Measurements from ENCODE around the gene MUC6. TPM values are rescaled to one million over a fixed set of nuclear protein-coding genes. Genes with fewer than 3 reads are reported as not detected.

The MUC6 gene
- total and polyA plus RNA-seq, 2 of the 8 experiments (the other 6 are each of a cell fraction or from before 2014, with no cell fraction given) = not detected

- POLR2A ChIA-PET (ENCODE audit: partially characterized antibody) = no interaction called here
- peaks cover 0 to 3% of the 10 kb centered on the region in 2 experiments for H4K20me1 ChIP-seq (replicated peaks in 1 of 2; ENCODE audit: control insufficient read depth in 1 of 2, insufficient read depth in 2 of 2, low read length in 2 of 2)
- H2AK5ac ChIP-seq (ENCODE audit: low read depth, low read length) = no peak overlapping the region; the same call in 1 of the 2 replicates
- H3K9me3 ChIP-seq (ENCODE audit: insufficient read depth in 2 of 2, low read depth in 1 of 2, low read length in 1 of 2) = peaks cover 4 to 5% of the 10 kb centered on the region in 2 experiments; a peak in 2 of 4 replicates
- no peak overlapping the region for H3K4ac ChIP-seq (replicated peaks; ENCODE audit: insufficient read length, low read depth, low read length)
- H3K4me2 ChIP-seq (ENCODE audit: insufficient read depth in 1 of 2, low read depth in 2 of 2, low read length in 2 of 2) = no peak overlapping the region
- no peak overlapping the region for H2BK12ac ChIP-seq (ENCODE audit: low read depth, low read length)
- CTCF ChIA-PET (ENCODE audit: partially characterized antibody) = interaction anchor here (3.6 kb wide), 1 partner anchor 9 kb away, joined by 14 read pairs; no protein-coding TSS in a partner anchor
- H3K27me3 ChIP-seq (replicated peaks in 1 of 4; ENCODE audit: control insufficient read depth in 3 of 4, extremely low read depth in 1 of 4, insufficient read depth in 3 of 4, low read length in 3 of 4) = no peaks in the 10 kb centered on the region
- H3K79me1 ChIP-seq (ENCODE audit: low read depth, low read length) = no peaks in the 10 kb centered on the region
- no peak overlapping the region for H2BK120ac ChIP-seq (replicated peaks; ENCODE audit: low read depth, low read length)
- no peak overlapping the region for H4K91ac ChIP-seq (replicated peaks; ENCODE audit: insufficient read length, low read length)
- H4K8ac ChIP-seq (ENCODE audit: extremely low read depth, insufficient read depth, low read length) = no peak overlapping the region
- H3K18ac ChIP-seq (ENCODE audit: extremely low read depth, low read length) = no peak overlapping the region
- H3K27ac ChIP-seq (ENCODE audit: low read depth, low read length) = no peak overlapping the region
- no peak overlapping the region for H2BK5ac ChIP-seq (ENCODE audit: low read depth, low read length)
- FAIRE-seq = no peak
- no peaks in the 10 kb centered on the region for H3K4me1 ChIP-seq (replicated peaks in 1 of 4; ENCODE audit: control insufficient read depth in 3 of 4, insufficient read depth in 4 of 4, low read length in 3 of 4)
- no peaks in the 10 kb centered on the region for H3K79me2 ChIP-seq (ENCODE audit: control insufficient read depth in 1 of 2, insufficient read depth in 2 of 2, low read length in 2 of 2)
- DNase-seq (ENCODE audit: low read depth in 1 of 2, low spot score in 2 of 2) = no peak
- H3K36me3 ChIP-seq (ENCODE audit: control insufficient read depth in 2 of 4, insufficient read depth in 4 of 4, low read length in 3 of 4) = no peaks in the 10 kb centered on the region
- H3K4me3 ChIP-seq (ENCODE audit: extremely low read depth in 1 of 4, insufficient read depth in 2 of 4, low read depth in 3 of 4, low read length in 4 of 4) = no peak overlapping the region
- H3K23ac ChIP-seq (ENCODE audit: insufficient read length) = no peak overlapping the region
- H3K23me2 ChIP-seq (ENCODE audit: low read depth, low read length) = peaks cover 2% of the 10 kb centered on the region; the same call in 1 of the 2 replicates
- no peak overlapping the region for H4K5ac ChIP-seq (ENCODE audit: insufficient read length, low read depth, low read length)
- no peak overlapping the region for H3K9ac ChIP-seq (replicated peaks in 1 of 4; ENCODE audit: extremely low read depth in 1 of 4, low read depth in 3 of 4, low read length in 3 of 4)
- 90% methylated on average over 16 of the region's 16 CpGs; no CpG with 5 or more reads in 1 of the 2 experiments for WGBS, 2 experiments (ENCODE audit: extremely low coverage in 1 of 2, insufficient coverage in 1 of 2, insufficient read length in 1 of 2, insufficient replicate concordance in 2 of 2, low coverage in 1 of 2, low lambda C conversion rate in 2 of 2, missing lambda C conversion rate in 1 of 2)
- no peak overlapping the region for H2BK20ac ChIP-seq (ENCODE audit: low read length)
- H2BK15ac ChIP-seq (ENCODE audit: low read length) = no peak overlapping the region
- H3K14ac ChIP-seq (ENCODE audit: insufficient read length) = no peak overlapping the region
- no peak overlapping the region for H3K56ac ChIP-seq (replicated peaks; ENCODE audit: insufficient read length, low read depth, low read length)
- no peak overlapping the region for H2AFZ ChIP-seq (ENCODE audit: low read length)
- TF ChIP-seq GTF2F1 (IDR thresholded peaks at IDR 0.05; ENCODE audit: borderline replicate concordance, low read depth, low read length) (no peak), EGR1 (IDR thresholded peaks at IDR 0.05; ENCODE audit: borderline replicate concordance, low read depth, low read length) (no peak), CBX8 (IDR thresholded peaks at IDR 0.05; ENCODE audit: borderline replicate concordance, low read depth, low read length) (no peak), SAP30 (IDR thresholded peaks at IDR 0.05; ENCODE audit: insufficient read depth, insufficient replicate concordance, low read length) (no peak), POLR2A (IDR thresholded peaks at IDR 0.05; ENCODE audit: control extremely low read depth in 1 of 2, low read depth in 2 of 2, low read length in 2 of 2) (no peak), JUND (IDR thresholded peaks at IDR 0.05; ENCODE audit: low read length) (no peak), TBP (IDR thresholded peaks at IDR 0.05; ENCODE audit: low read depth, low read length) (no peak), CREB1 (IDR thresholded peaks at IDR 0.05) (no peak), BACH1 (IDR thresholded peaks at IDR 0.05; ENCODE audit: low read length) (no peak), ZNF274 (IDR thresholded peaks at IDR 0.05; ENCODE audit: borderline replicate concordance, extremely low read depth, low read length) (no peak), KDM5A (IDR thresholded peaks at IDR 0.05; ENCODE audit: low read length) (no peak), TCF12 (IDR thresholded peaks at IDR 0.05; ENCODE audit: low read depth, low read length) (no peak), HDAC6 (IDR thresholded peaks at IDR 0.05; ENCODE audit: low read depth, low read length) (no peak), CTBP2 (IDR thresholded peaks at IDR 0.05; ENCODE audit: borderline replicate concordance, insufficient read depth, insufficient read length, low read length) (no peak)
Observed at GRCh38 chr11:1060410-1060809, 23.9 kb upstream of the MUC6 start.

All from H1 (cell line).